IMR-90 (cell line): ENCODE data around the gene FAXDC2. TPM values are rescaled to one million over a fixed set of nuclear protein-coding genes. Genes with fewer than 3 reads are reported as not detected.

Experiments
- ATAC-seq: fragments of 200-7000 bp; cut with Tn5 transposase; 2 replicates; pipeline ENCODE4 v1.9.1; 2020; ENCODE audit warnings: low read depth, mild to moderate bottlenecking, moderate library complexity
- BruUV-seq: library from RNA; stranded (reverse); fragments of 400-500 nt; replicated peaks from 2 replicates; lab custom pipeline; 2021; lab: Mats Ljungman, UMichigan
- CTCF ChIA-PET: fragments of 300-600 bp; formaldehyde crosslinking; extraction: SDS; loops from one replicate; lab custom pipeline; 2021; ENCODE audit warnings: antibody characterized with exemption; lab: Yijun Ruan, JAX
- POLR2A ChIA-PET: fragments of 300-600 bp; sonication (Branson Sonifier 250); formaldehyde crosslinking; loops from one replicate; lab custom pipeline; 2022; ENCODE audit warnings: antibody characterized with exemption; ENCODE audit not compliant: unreplicated experiment; lab: Charles Lee
- DNase-seq: peaks from one replicate; pipeline ENCODE4 v3.0.0; 2013
- H2AFZ ChIP-seq: replicated peaks from 2 replicates; pipeline ENCODE3; 2013; ENCODE audit warnings: low read length, mild to moderate bottlenecking; ENCODE audit not compliant: poor library complexity
- H2AK5ac ChIP-seq: 2 replicates; pipeline ENCODE4 v1.6.1; 2013; ENCODE audit warnings: low read depth, low read length, inconsistent platforms
- H2AK9ac ChIP-seq: replicated peaks from 2 replicates; pipeline ENCODE3; 2013; ENCODE audit warnings: mild to moderate bottlenecking, low read depth, low read length, moderate library complexity; ENCODE audit not compliant: poor library complexity
- H2BK120ac ChIP-seq: 2 replicates; pipeline ENCODE4 v1.6.1; 2013; ENCODE audit warnings: low read depth, low read length, inconsistent platforms
- H2BK15ac ChIP-seq: 3 replicates; pipeline ENCODE4 v1.6.1; 2013; ENCODE audit warnings: low read depth, low read length, inconsistent platforms
- H2BK20ac ChIP-seq: 2 replicates; pipeline ENCODE4 v1.6.1; 2013; ENCODE audit warnings: low read depth, mild to moderate bottlenecking, inconsistent platforms, low read length, moderate library complexity
- H2BK5ac ChIP-seq: 2 replicates; pipeline ENCODE4 v1.6.1; 2013; ENCODE audit warnings: mild to moderate bottlenecking, low read depth, low read length, inconsistent platforms; ENCODE audit not compliant: poor library complexity, severe bottlenecking
- H3K14ac ChIP-seq: replicated peaks from 2 replicates; pipeline ENCODE4 v1.6.1; 2013; ENCODE audit warnings: low read depth, low read length, inconsistent platforms
- H3K18ac ChIP-seq: 2 replicates; pipeline ENCODE4 v1.6.1; 2013; ENCODE audit warnings: low read depth, low read length, control low read depth
- H3K23ac ChIP-seq: 2 replicates; pipeline ENCODE4 v1.6.1; 2013; ENCODE audit warnings: low read depth, low read length, inconsistent platforms
- H3K27ac ChIP-seq: 2 replicates; pipeline ENCODE4 v1.5.1; 2013; ENCODE audit warnings: mild to moderate bottlenecking, control low read depth, low read length; ENCODE audit not compliant: insufficient read depth
- H3K27me3 ChIP-seq: 2 replicates; pipeline ENCODE4 v1.6.1; 2013; ENCODE audit warnings: low read length; ENCODE audit not compliant: control insufficient read depth, insufficient read depth
- H3K36me3 ChIP-seq: 2 replicates; pipeline ENCODE4 v1.6.1; 2013; ENCODE audit warnings: low read length, mixed read lengths; ENCODE audit not compliant: control insufficient read depth, insufficient read depth
- H3K4ac ChIP-seq: 2 replicates; pipeline ENCODE4 v1.6.1; 2013; ENCODE audit warnings: low read depth, low read length, inconsistent platforms
- H3K4me1 ChIP-seq: 2 replicates; pipeline ENCODE4 v1.6.1; 2013; ENCODE audit warnings: low read length, mixed read lengths; ENCODE audit not compliant: control insufficient read depth, insufficient read depth
- H3K4me2 ChIP-seq: 2 replicates; pipeline ENCODE4 v1.6.1; 2013; ENCODE audit warnings: low read depth, mild to moderate bottlenecking, control low read depth, low read length, moderate library complexity
- H3K4me3 ChIP-seq: 2 replicates; pipeline ENCODE4 v1.5.1; 2013; ENCODE audit warnings: low read depth, mild to moderate bottlenecking, control low read depth, low read length, moderate library complexity; ENCODE audit not compliant: insufficient read depth
- H3K56ac ChIP-seq: 2 replicates; pipeline ENCODE4 v1.6.1; 2013; ENCODE audit warnings: low read length, inconsistent platforms; ENCODE audit not compliant: insufficient read depth; ENCODE audit errors: extremely low read depth
- H3K79me1 ChIP-seq, 2 experiments: 2 replicates each; pipeline ENCODE4 v1.6.1; 2013; ENCODE audit warnings: low read length in 2 of 2, inconsistent platforms in 1 of 2, low read depth in 1 of 2
- H3K9ac ChIP-seq: 2 replicates; pipeline ENCODE4 v1.6.1; 2013; ENCODE audit warnings: low read depth, low read length, control low read depth
- H3K9me1 ChIP-seq: 2 replicates; pipeline ENCODE4 v1.6.1; 2013; ENCODE audit warnings: low read length, inconsistent platforms; ENCODE audit not compliant: insufficient read depth
- H3K9me3 ChIP-seq: 2 replicates; pipeline ENCODE4 v1.6.1; 2013; ENCODE audit warnings: low read length; ENCODE audit not compliant: control insufficient read depth, insufficient read depth
- H4K20me1 ChIP-seq: 2 replicates; pipeline ENCODE4 v1.6.1; 2013; ENCODE audit warnings: low read length, inconsistent platforms; ENCODE audit not compliant: insufficient read depth
- H4K5ac ChIP-seq: 2 replicates; pipeline ENCODE4 v1.6.1; 2013; ENCODE audit warnings: mild to moderate bottlenecking, low read depth, low read length, control low read depth
- H4K8ac ChIP-seq, 2 experiments: 2 replicates each; pipeline ENCODE4 v1.6.1; 2013; ENCODE audit warnings: low read depth in 2 of 2, low read length in 2 of 2, control low read depth in 1 of 2, inconsistent platforms in 1 of 2
- H4K91ac ChIP-seq: 2 replicates; pipeline ENCODE4 v1.6.1; 2013; ENCODE audit warnings: low read depth, low read length, inconsistent platforms; ENCODE audit not compliant: insufficient read depth
- CHD1 ChIP-seq: IDR thresholded peaks from 2 replicates; pipeline ENCODE4 v1.6.1; 2012; ENCODE audit warnings: low read depth, low read length, improper control_type of control experiment
- CTCF ChIP-seq: conservative IDR thresholded peaks from 2 replicates; pipeline ENCODE4 v1.5.1; 2012; ENCODE audit warnings: mild to moderate bottlenecking, low read depth, low read length, improper control_type of control experiment
- MAZ ChIP-seq: IDR thresholded peaks from 2 replicates; pipeline ENCODE4 v1.6.1; 2012; ENCODE audit warnings: low read depth, mild to moderate bottlenecking, low read length, improper control_type of control experiment, moderate library complexity, borderline replicate concordance
- POLR2A ChIP-seq: IDR thresholded peaks from 2 replicates; pipeline ENCODE4 v1.6.1; 2012; ENCODE audit warnings: mild to moderate bottlenecking, low read depth, low read length
- RAD21 ChIP-seq: IDR thresholded peaks from 2 replicates; pipeline ENCODE4 v1.6.1; 2012; ENCODE audit warnings: low read length, improper control_type of control experiment
- RCOR1 ChIP-seq: IDR thresholded peaks from 2 replicates; pipeline ENCODE4 v1.6.1; 2012; ENCODE audit warnings: mild to moderate bottlenecking, low read length, improper control_type of control experiment; ENCODE audit not compliant: insufficient replicate concordance
- WGBS, 2 experiments: methylation state at CpG; one replicate each; pipeline versions ENCODE4 v1.1.5 to v1.1.7; 2013; ENCODE audit warnings: missing lambda C conversion rate in 2 of 2; ENCODE audit not compliant: insufficient read length in 1 of 2; ENCODE audit errors: extremely low coverage in 2 of 2; 5-methylcytosine and 5-hydroxymethylcytosine counted together
- dilution Hi-C: fragments of 300-500 bp; cut with HindIII; formaldehyde crosslinking; loops from one replicate; pipeline ENCODE4 v1.14.3; 2018; ENCODE audit warnings: low sequenced_read_pairs; ENCODE audit not compliant: unreplicated experiment
- in situ Hi-C: fragments of 300-500 bp; cut with MboI; formaldehyde crosslinking; loops from 3 replicates; pipeline ENCODE4 v1.14.3; 2019; ENCODE audit warnings: low sequenced_read_pairs, inconsistent platforms, mixed read lengths
- intact Hi-C: fragments of 100-400 bp; cut with micrococcal nuclease; formaldehyde crosslinking; loops from 2 replicates; pipeline ENCODE4 v1.10.0; 2022
- polyA plus RNA-seq, 3 experiments: library from polyadenylated mRNA; depleted of rRNA; stranded (reverse); fragments of >200 nt; gene quantifications; 2 replicates each; pipeline ENCODE4 v1.2.3, GENCODE V29; 2012; ENCODE audit warnings: low replicate concordance in 1 of 3
- total RNA-seq: library from RNA; depleted of rRNA; stranded (reverse); fragments of >200 nt; gene quantifications from 2 replicates; pipeline ENCODE4 v1.2.3, GENCODE V29; 2012

FAXDC2 gene
- total and polyA plus RNA-seq, 2 of the 4 experiments (the other 2 are of a cell fraction), result 4.3 to 8.9 TPM

- Histone ChIP-seq H4K5ac (no peak overlapping the region), H3K23ac (no peak overlapping the region), H3K36me3 (peaks cover 42% of the 10 kb centered on the region), H3K27me3 (no peaks in the 10 kb centered on the region), H2AK9ac (no peak overlapping the region), H3K9me1 (no peaks in the 10 kb centered on the region; the same call in 1 of the 2 replicates), H4K91ac (no peak overlapping the region), H3K4me1 (no peaks in the 10 kb centered on the region), H4K20me1 (no peaks in the 10 kb centered on the region), H2BK20ac (no peak overlapping the region), H3K9ac (no peak overlapping the region), H3K4me3 (no peak overlapping the region), H4K8ac (no peak overlapping the region), H2AFZ (no peak overlapping the region), H2BK5ac (no peak overlapping the region), H3K27ac (no peak overlapping the region), H3K9me3 (no peaks in the 10 kb centered on the region), H3K56ac (no peak overlapping the region), H3K18ac (no peak overlapping the region), H2AK5ac (no peak overlapping the region), H2BK15ac (no peak overlapping the region), H3K4ac (no peak overlapping the region), H2BK120ac (no peak overlapping the region), H3K79me1 (no peaks in the 10 kb centered on the region), H3K4me2 (no peak overlapping the region), H3K14ac (no peak overlapping the region)
- DNase-seq (no peak), ATAC-seq (no peak)
- in situ Hi-C loops, result no loop called here
- no TSS peak for BruUV-seq
- POLR2A ChIA-PET, result interaction anchor here (0.6 kb wide), 1 partner anchor 8 kb away, joined by 5 read pairs; no protein-coding TSS in a partner anchor
- WGBS, 2 experiments, result no CpG with 5 or more reads among the region's 14 CpGs
- CTCF ChIA-PET, result no interaction called here
- intact Hi-C loops, result no loop called here
- dilution Hi-C loops, result no loop called here
- TF ChIP-seq RCOR1 (no peak), POLR2A (no peak), MAZ (no peak), CTCF (no peak), CHD1 (no peak), RAD21 (no peak)
Observed at GRCh38 chr5:154895606-154896561, 45.5 kb upstream of the FAXDC2 start.
